Natural killer cell (primary cell): ENCODE measurements around the gene CD7. TPM values are rescaled to one million over a fixed set of nuclear protein-coding genes. Genes with fewer than 3 reads are reported as not detected.

ENCODE experiments used
- ATAC-seq, 3 donors: fragments of 150-1000 bp in 2 of 3; fragments of 200-7000 bp in 1 of 3; cut with Tn5 transposase; 1 replicate in 1 of 3; 2 replicates in 2 of 3; pipeline ENCODE4 v1.10.0; 2021; ENCODE audit warnings: mild to moderate bottlenecking in 2 of 3, moderate library complexity in 2 of 3
- DNase-seq, 2 donors: peaks; one replicate each; pipeline versions ENCODE4 v3.0.0 to v3.0.0-alpha.2; 2013 to 2021; ENCODE audit warnings: mixed read lengths in 1 of 2
- H3K27ac ChIP-seq: one replicate; pipeline ENCODE4 v1.5.1; 2013; ENCODE audit warnings: mild to moderate bottlenecking, low read length
- H3K27me3 ChIP-seq: one replicate; pipeline ENCODE4 v1.6.1; 2013; ENCODE audit warnings: low read length; ENCODE audit not compliant: control insufficient read depth, insufficient read depth
- H3K36me3 ChIP-seq: one replicate; pipeline ENCODE4 v1.6.1; 2013; ENCODE audit warnings: low read length; ENCODE audit not compliant: control insufficient read depth, insufficient read depth
- H3K4me1 ChIP-seq: one replicate; pipeline ENCODE4 v1.6.1; 2013; ENCODE audit warnings: low read length; ENCODE audit not compliant: control insufficient read depth, insufficient read depth
- H3K4me3 ChIP-seq: one replicate; pipeline ENCODE4 v1.5.1; 2013; ENCODE audit warnings: low read length
- H3K9me3 ChIP-seq: one replicate; pipeline ENCODE4 v1.6.1; 2013; ENCODE audit warnings: low read length; ENCODE audit not compliant: control insufficient read depth, insufficient read depth
- H3K27ac Mint-ChIP-seq, 2 donors: one replicate each; pipeline ENCODE4 v1.8.0; 2022; ENCODE audit warnings: mild to moderate bottlenecking in 2 of 2, mixed read lengths in 2 of 2, moderate library complexity in 1 of 2
- H3K27me3 Mint-ChIP-seq, 2 donors: one replicate each; pipeline ENCODE4 v1.8.0; 2022; ENCODE audit warnings: low read depth in 2 of 2, mixed read lengths in 2 of 2
- H3K36me3 Mint-ChIP-seq: one replicate; pipeline ENCODE4 v1.8.0; 2022; ENCODE audit warnings: mixed read lengths
- H3K4me1 Mint-ChIP-seq, 2 donors: one replicate each; pipeline ENCODE4 v1.8.0; 2022; ENCODE audit warnings: mixed read lengths in 2 of 2
- H3K4me3 Mint-ChIP-seq: one replicate; pipeline ENCODE4 v1.8.0; 2022; ENCODE audit warnings: mild to moderate bottlenecking, moderate library complexity, mixed read lengths
- H3K9me3 Mint-ChIP-seq, 2 donors: one replicate each; pipeline ENCODE4 v1.8.0; 2022; ENCODE audit warnings: mixed read lengths in 2 of 2
- WGBS: methylation state at CpG from one replicate; pipeline ENCODE4 v1.1.7; 2013; ENCODE audit warnings: missing lambda C conversion rate; ENCODE audit not compliant: insufficient coverage; 5-methylcytosine and 5-hydroxymethylcytosine counted together
- intact Hi-C: fragments of 100-400 bp; cut with micrococcal nuclease; formaldehyde crosslinking; loops from one replicate; pipeline ENCODE4 v1.14.2; 2022
- total RNA-seq, 4 donors: library from RNA; stranded (reverse); fragments of 120-200 nt in 1 of 4; gene quantifications; one replicate each; pipeline versions ENCODE4 v1.2.3 to v1.2.4, GENCODE V29; 2013 to 2022
- TF ChIP-seq, protein P1 (sequence below): fragments of 200-600 bp; IDR thresholded peaks from one replicate; pipeline ENCODE4 v1.8.0; 2022; ENCODE audit warnings: antibody characterized with exemption

The CD7 gene
- total RNA-seq, 3 donors from 2014 or later (not counting 1 experiment from before 2014, with no cell fraction given) = 464 to 564 (median 522) TPM

DNA sequence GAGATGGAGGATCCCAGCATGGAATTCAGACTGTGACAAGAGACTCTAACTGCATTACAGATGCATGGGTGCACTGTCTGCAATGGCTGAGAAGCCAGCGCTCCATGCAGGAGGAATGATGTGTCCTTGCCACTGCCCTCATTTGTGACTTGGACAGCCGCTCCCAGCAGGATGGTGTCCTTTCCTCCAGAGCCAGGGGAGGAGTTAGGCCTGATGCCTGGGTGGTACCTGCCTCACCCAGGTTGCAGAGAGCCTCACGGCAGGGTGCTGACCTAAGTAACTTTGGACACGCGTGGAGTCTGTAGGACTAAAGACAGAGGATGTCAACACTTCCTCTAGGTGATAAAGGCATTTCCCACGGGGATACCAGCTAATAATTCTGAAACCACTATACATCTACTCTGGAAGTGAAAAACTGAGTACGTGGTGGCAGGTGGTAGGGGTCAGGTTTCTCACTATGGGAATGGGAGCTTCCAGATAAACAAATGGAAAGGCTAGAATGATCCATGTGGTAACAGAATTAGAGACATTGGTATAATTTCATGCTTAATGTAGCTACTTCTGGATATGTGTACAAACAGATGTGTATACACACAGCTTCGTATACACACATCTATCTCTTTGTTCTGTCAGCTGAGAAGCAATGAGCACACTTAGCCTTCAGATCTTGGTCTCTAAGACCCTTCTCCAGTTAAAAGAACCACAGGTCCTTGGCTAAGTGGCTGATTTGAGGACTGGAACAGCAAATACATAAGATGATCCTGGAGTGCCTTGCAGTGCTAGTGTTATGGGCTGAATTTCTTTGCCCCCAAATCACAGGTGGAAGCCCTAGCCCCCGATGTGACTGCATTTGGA lies 30.2 kb downstream of the CD7 start:
- 86% methylated on average over 7 of the region's 9 CpGs for WGBS
- Mint-ChIP-seq H3K36me3 (no peaks in the 10 kb centered on the region), H3K27ac (no peak overlapping the region), H3K9me3 (no peaks in the 10 kb centered on the region), H3K4me1 (peaks cover 0 to 12% of the 10 kb centered on the region in 2 donors), H3K27me3 (no peaks in the 10 kb centered on the region), H3K4me3 (no peak overlapping the region)
- no peak for DNase-seq
- no peak for ATAC-seq
- no peak overlapping the region for H3K27ac ChIP-seq
- TF ChIP-seq, protein P1, sequence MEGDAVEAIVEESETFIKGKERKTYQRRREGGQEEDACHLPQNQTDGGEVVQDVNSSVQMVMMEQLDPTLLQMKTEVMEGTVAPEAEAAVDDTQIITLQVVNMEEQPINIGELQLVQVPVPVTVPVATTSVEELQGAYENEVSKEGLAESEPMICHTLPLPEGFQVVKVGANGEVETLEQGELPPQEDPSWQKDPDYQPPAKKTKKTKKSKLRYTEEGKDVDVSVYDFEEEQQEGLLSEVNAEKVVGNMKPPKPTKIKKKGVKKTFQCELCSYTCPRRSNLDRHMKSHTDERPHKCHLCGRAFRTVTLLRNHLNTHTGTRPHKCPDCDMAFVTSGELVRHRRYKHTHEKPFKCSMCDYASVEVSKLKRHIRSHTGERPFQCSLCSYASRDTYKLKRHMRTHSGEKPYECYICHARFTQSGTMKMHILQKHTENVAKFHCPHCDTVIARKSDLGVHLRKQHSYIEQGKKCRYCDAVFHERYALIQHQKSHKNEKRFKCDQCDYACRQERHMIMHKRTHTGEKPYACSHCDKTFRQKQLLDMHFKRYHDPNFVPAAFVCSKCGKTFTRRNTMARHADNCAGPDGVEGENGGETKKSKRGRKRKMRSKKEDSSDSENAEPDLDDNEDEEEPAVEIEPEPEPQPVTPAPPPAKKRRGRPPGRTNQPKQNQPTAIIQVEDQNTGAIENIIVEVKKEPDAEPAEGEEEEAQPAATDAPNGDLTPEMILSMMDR = no peak
- H3K36me3 ChIP-seq = no peaks in the 10 kb centered on the region
- no peak overlapping the region for H3K4me3 ChIP-seq
- no peaks in the 10 kb centered on the region for H3K9me3 ChIP-seq
- peaks cover 27% of the 10 kb centered on the region for H3K4me1 ChIP-seq
- intact Hi-C loops = no loop called here
- no peaks in the 10 kb centered on the region for H3K27me3 ChIP-seq

DNA sequence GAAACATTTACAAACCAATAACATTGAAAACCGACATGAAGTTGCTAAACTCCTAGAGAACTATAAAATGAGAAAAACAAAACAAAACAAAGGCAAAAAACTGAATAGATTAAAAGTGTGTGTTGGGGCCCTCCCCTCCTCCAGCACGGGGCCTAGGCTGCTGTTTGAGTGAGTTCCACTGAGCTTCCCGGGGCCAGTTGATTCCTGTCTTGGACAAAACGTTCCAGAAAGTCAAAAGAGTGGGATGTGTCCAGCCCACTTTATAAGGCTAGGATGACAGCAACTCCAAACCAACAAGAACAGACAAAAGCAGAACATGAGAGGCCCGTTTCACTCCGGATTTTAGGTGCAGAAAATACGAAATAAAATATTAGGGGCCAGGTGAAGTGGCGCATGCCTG lies 32.3 kb downstream of the CD7 start:
- H3K9me3 ChIP-seq = no peaks in the 10 kb centered on the region
- Mint-ChIP-seq H3K4me3 (no peak overlapping the region), H3K4me1 (peaks cover 13 to 19% of the 10 kb centered on the region in 2 donors), H3K36me3 (no peaks in the 10 kb centered on the region), H3K27me3 (no peaks in the 10 kb centered on the region), H3K27ac (no peak overlapping the region), H3K9me3 (no peaks in the 10 kb centered on the region)
- no peak overlapping the region for H3K4me3 ChIP-seq
- TF ChIP-seq, protein P1 = no peak
- H3K27me3 ChIP-seq = no peaks in the 10 kb centered on the region
- H3K27ac ChIP-seq = no peak overlapping the region
- WGBS = 90% methylated on average over 7 of the region's 8 CpGs
- intact Hi-C loops = no loop called here
- no peaks in the 10 kb centered on the region for H3K36me3 ChIP-seq
- DNase-seq = no peak
- ATAC-seq = no peak
- peaks cover 37% of the 10 kb centered on the region for H3K4me1 ChIP-seq

DNA sequence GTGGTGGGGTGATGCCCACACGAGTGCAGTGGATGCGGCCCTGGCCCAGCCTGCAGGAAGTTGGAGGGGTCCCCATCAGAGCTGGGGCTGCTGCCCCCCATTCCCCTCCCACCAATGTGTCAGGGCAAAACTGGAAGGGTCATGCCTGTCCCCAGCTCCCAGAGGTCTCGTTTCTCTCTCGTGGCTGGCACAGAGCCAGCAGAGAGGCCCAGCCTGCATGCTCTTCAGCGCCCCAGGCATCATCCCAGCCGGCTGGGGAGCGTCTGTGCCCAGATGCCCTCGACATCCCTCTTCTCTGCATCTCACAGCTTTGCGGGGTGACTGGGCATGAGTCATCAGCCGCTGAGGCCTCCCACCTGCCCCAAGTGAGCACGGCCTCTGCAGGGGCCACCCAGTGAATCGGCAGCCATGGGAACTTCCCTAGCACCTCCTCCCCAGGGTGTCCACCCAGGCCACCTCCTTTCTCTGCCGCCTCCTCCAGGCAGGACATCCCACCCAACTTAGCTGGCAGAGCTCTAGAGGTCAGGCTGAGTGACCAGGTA lies 34.1 kb downstream of the CD7 start:
- no peaks in the 10 kb centered on the region for H3K9me3 Mint-ChIP-seq
- no peak overlapping the region for H3K27ac ChIP-seq
- intact Hi-C loops = no loop called here

More for the DNA sequence above, 34.1 kb downstream of the CD7 start:
- Histone ChIP-seq H3K27me3 (no peaks in the 10 kb centered on the region), H3K9me3 (no peaks in the 10 kb centered on the region), H3K36me3 (no peaks in the 10 kb centered on the region), H3K4me1 (peaks cover 45% of the 10 kb centered on the region), H3K4me3 (no peak overlapping the region)
- peak in 1 of 2 donors; percentile 31 for DNase-seq
- WGBS = 45% methylated on average over 13 of the region's 13 CpGs
- TF ChIP-seq, protein P1 = no peak
- Mint-ChIP-seq H3K27ac (peak overlapping the region in 1 of 2 donors; percentile 51), H3K4me1 (peaks cover 13 to 19% of the 10 kb centered on the region in 2 donors), H3K36me3 (no peaks in the 10 kb centered on the region), H3K27me3 (no peaks in the 10 kb centered on the region), H3K4me3 (no peak overlapping the region)
- ATAC-seq = peak; percentile 60 to 83 (median 75)
